Smooth muscle cell (in vitro differentiated cells): ENCODE measurements around the gene SALL2. TPM values are rescaled to one million over a fixed set of nuclear protein-coding genes. Genes with fewer than 3 reads are reported as not detected.

Source experiments
- DNase-seq: peaks from one replicate; lab custom pipeline; 2025; ENCODE audit not compliant: unreplicated experiment; lab: John Stamatoyannopoulos, UW
- H2AFZ ChIP-seq: fragments of 200-600 bp; sonication (generic); 2 replicates; pipeline ENCODE4 v1.6.0; 2016; ENCODE audit warnings: antibody characterized with exemption, low read depth, mild to moderate bottlenecking
- H3F3A ChIP-seq: fragments of 200-600 bp; sonication (generic); 2 replicates; pipeline ENCODE4 v1.6.0; 2017; ENCODE audit warnings: antibody characterized with exemption, low read depth
- H3K27ac ChIP-seq: fragments of 200-600 bp; sonication (generic); 2 replicates; pipeline ENCODE4 v1.5.1; 2016; ENCODE audit warnings: low read depth, mild to moderate bottlenecking
- H3K27me3 ChIP-seq: fragments of 200-600 bp; sonication (generic); 2 replicates; pipeline ENCODE4 v1.6.1; 2016; ENCODE audit warnings: low read depth, mild to moderate bottlenecking
- H3K36me3 ChIP-seq: fragments of 200-600 bp; sonication (generic); 2 replicates; pipeline ENCODE4 v1.5.1; 2016; ENCODE audit warnings: low read depth
- H3K4me1 ChIP-seq: fragments of 200-600 bp; sonication (generic); 2 replicates; pipeline ENCODE4 v1.5.1; 2016; ENCODE audit warnings: low read depth
- H3K4me2 ChIP-seq: fragments of 200-600 bp; sonication (generic); 2 replicates; pipeline ENCODE4 v1.6.0; 2016; ENCODE audit warnings: mild to moderate bottlenecking
- H3K4me3 ChIP-seq: fragments of 200-600 bp; sonication (generic); 2 replicates; pipeline ENCODE4 v1.5.1; 2016; ENCODE audit warnings: mild to moderate bottlenecking
- H3K79me2 ChIP-seq: fragments of 200-600 bp; sonication (generic); 2 replicates; pipeline ENCODE4 v1.6.0; 2016; ENCODE audit warnings: low read depth, mild to moderate bottlenecking
- H3K9ac ChIP-seq: fragments of 200-600 bp; sonication (generic); 2 replicates; pipeline ENCODE4 v1.6.0; 2016; ENCODE audit warnings: low read depth
- H3K9me3 ChIP-seq: fragments of 200-600 bp; sonication (generic); replicated peaks from 2 replicates; pipeline ENCODE4 v1.5.1; 2016; ENCODE audit warnings: low read depth
- H4K20me1 ChIP-seq: fragments of 200-600 bp; sonication (generic); 2 replicates; pipeline ENCODE4 v1.6.0; 2016; ENCODE audit warnings: low read depth
- WGBS: methylation state at CpG from one replicate; pipeline ENCODE4 v1.1.7; 2016; ENCODE audit warnings: low lambda C conversion rate; 5-methylcytosine and 5-hydroxymethylcytosine counted together
- polyA plus RNA-seq: library from polyadenylated mRNA; unstranded; fragments of >200 nt; fragmentation: Nextera tagmentation; extraction: Ambion mirVana; gene quantifications from 2 replicates; pipeline ENCODE4 v1.2.1, GENCODE V29; 2016
- total RNA-seq: library from RNA; depleted of rRNA; stranded (reverse); fragments of >200 nt; gene quantifications from 2 replicates; pipeline ENCODE4 v1.2.3, GENCODE V29; 2014
- TF ChIP-seq, protein P1 (sequence below): fragments of 200-600 bp; sonication (generic); IDR thresholded peaks from 2 replicates; pipeline ENCODE4 v1.5.1; 2017; ENCODE audit warnings: borderline replicate concordance, mild to moderate bottlenecking, antibody characterized with exemption; ENCODE audit not compliant: insufficient read depth, poor library complexity, severe bottlenecking

Gene SALL2
- total and polyA plus RNA-seq, 2 experiments from 2014 or later, result 4.5 to 5.9 TPM

DNA sequence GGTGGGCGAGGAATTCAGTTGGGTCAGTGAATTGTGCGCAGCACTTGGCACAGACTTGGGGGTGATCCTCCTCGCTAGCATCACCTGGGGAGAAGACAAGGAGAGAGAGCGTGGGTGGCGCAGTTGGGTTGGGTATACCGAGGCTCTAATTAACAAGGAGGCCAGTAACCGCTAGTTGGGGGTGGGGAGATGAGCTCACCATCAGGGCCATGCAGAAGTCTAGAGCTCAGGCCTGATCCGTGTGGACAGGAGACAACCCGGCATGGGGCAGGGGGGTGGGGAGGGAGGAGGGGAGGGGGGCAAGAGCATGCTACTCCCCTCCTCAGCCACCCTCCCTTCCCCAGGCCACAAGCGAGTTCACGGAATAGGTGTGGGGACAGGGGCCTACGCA, 580 bp downstream of the SALL2 start:
- Histone ChIP-seq H3F3A (no peaks in the 10 kb centered on the region), H3K9ac (peak overlapping the region; percentile 54), H3K79me2 (no peaks in the 10 kb centered on the region), H3K27me3 (no peaks in the 10 kb centered on the region), H3K4me1 (peaks cover 29% of the 10 kb centered on the region), H3K4me2 (peak overlapping the region; percentile 98), H2AFZ (peak overlapping the region; percentile 96), H3K27ac (no peak overlapping the region), H4K20me1 (no peaks in the 10 kb centered on the region), H3K9me3 (no peaks in the 10 kb centered on the region), H3K36me3 (no peaks in the 10 kb centered on the region), H3K4me3 (peak overlapping the region; percentile 96)
- no peak for DNase-seq
- WGBS, result 18% methylated on average over 12 of the region's 12 CpGs
- TF ChIP-seq, protein P1, sequence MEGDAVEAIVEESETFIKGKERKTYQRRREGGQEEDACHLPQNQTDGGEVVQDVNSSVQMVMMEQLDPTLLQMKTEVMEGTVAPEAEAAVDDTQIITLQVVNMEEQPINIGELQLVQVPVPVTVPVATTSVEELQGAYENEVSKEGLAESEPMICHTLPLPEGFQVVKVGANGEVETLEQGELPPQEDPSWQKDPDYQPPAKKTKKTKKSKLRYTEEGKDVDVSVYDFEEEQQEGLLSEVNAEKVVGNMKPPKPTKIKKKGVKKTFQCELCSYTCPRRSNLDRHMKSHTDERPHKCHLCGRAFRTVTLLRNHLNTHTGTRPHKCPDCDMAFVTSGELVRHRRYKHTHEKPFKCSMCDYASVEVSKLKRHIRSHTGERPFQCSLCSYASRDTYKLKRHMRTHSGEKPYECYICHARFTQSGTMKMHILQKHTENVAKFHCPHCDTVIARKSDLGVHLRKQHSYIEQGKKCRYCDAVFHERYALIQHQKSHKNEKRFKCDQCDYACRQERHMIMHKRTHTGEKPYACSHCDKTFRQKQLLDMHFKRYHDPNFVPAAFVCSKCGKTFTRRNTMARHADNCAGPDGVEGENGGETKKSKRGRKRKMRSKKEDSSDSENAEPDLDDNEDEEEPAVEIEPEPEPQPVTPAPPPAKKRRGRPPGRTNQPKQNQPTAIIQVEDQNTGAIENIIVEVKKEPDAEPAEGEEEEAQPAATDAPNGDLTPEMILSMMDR, result no peak

DNA sequence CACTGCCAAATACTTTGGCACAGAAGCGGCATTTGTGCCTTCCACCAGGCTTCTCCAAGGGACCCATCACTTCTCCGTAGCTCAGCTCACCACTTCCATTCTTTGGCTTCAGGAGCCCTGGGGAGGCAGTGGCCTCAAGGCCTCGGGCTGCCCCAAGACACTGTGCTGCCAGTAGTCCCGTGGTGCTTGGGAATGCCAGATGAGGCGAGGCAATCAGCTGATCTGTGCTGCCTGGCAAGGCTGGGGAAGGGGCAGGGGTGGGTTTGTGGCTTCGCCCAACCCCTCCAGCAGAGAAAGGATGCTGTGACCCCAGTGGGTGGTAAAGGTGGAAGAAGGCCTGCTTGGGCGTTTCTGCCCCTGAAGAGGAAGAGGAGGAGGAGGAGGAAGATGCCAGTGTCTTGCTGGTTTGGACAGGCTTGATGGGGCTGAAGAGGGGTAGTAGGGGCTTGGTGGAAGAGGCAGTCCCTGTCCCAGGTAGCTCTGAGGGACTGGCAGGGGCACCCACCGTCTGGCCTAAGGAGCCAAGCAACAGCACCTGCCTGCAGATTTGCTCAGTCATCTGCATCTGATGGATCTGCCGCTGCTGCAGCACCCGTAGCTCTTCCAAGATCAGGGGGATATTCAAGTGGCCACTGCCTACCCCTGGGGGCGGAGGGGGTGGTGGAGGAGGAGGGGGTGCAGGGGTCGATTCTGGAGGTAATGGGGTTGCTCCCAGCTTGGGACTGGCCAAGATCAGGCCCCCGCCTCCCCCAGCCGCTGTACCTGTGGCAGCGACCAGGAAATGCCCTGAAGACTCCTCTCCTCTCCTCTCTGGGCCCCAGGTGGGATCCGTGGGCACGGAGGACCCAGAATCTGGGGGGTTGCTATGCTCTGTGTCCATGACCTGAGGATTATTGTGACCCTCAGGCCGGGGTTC, 1.3 kb downstream of the SALL2 start:
- no peak overlapping the region for H3K9ac ChIP-seq
- no peak overlapping the region for H3K27ac ChIP-seq
- H3K4me2 ChIP-seq, result peak overlapping the region; percentile 98
- H3F3A ChIP-seq, result no peaks in the 10 kb centered on the region
- H3K4me1 ChIP-seq, result peaks cover 29% of the 10 kb centered on the region
- peak overlapping the region; percentile 96 for H3K4me3 ChIP-seq
- no peak for DNase-seq
- no peaks in the 10 kb centered on the region for H3K79me2 ChIP-seq
- H4K20me1 ChIP-seq, result no peaks in the 10 kb centered on the region
- no peaks in the 10 kb centered on the region for H3K27me3 ChIP-seq
- 83% methylated on average over 17 of the region's 18 CpGs for WGBS
- no peaks in the 10 kb centered on the region for H3K36me3 ChIP-seq
- H2AFZ ChIP-seq, result no peak overlapping the region
- no peaks in the 10 kb centered on the region for H3K9me3 ChIP-seq
- TF ChIP-seq, protein P1, result no peak

GRCh38 chr14:21523203-21523602, 2.9 kb downstream of the SALL2 start:
- no peaks in the 10 kb centered on the region for H3K79me2 ChIP-seq
- TF ChIP-seq, protein P1, result no peak
- no peak overlapping the region for H3K4me3 ChIP-seq
- no peaks in the 10 kb centered on the region for H3K9me3 ChIP-seq
- no peaks in the 10 kb centered on the region for H3K27me3 ChIP-seq
- H3K9ac ChIP-seq, result no peak overlapping the region
- DNase-seq, result no peak
- H2AFZ ChIP-seq, result no peak overlapping the region
- no peaks in the 10 kb centered on the region for H3F3A ChIP-seq
- peaks cover 29% of the 10 kb centered on the region for H3K4me1 ChIP-seq
- no peak overlapping the region for H3K27ac ChIP-seq
- H3K36me3 ChIP-seq, result no peaks in the 10 kb centered on the region
- H4K20me1 ChIP-seq, result no peaks in the 10 kb centered on the region
- WGBS, result 88% methylated on average over 7 of the region's 7 CpGs
- no peak overlapping the region for H3K4me2 ChIP-seq
